WTC11 (cell line): ENCODE data around the gene CD276. TPM values are rescaled to one million over a fixed set of nuclear protein-coding genes. Genes with fewer than 3 reads are reported as not detected.

Experiments
- ATAC-seq: fragments of 200-7000 bp; cut with Tn5 transposase; 2 replicates; pipeline ENCODE4 v1.10.0; 2021; ENCODE audit warnings: mild to moderate bottlenecking, moderate library complexity
- CTCF ChIA-PET: fragments of 300-600 bp; sonication (Branson Sonifier 250); formaldehyde crosslinking; loops from one replicate; lab custom pipeline; 2021; ENCODE audit warnings: antibody characterized with exemption; lab: Charles Lee
- POLR2A ChIA-PET: fragments of 350-600 bp; sonication (Branson Sonifier 250); formaldehyde crosslinking; loops from one replicate; lab custom pipeline; 2021; ENCODE audit warnings: antibody characterized with exemption; lab: Charles Lee
- DNase-seq: peaks from one replicate; pipeline ENCODE4 v3.0.0; 2021; ENCODE audit warnings: low spot score
- H3K27ac Mint-ChIP-seq: 2 replicates; pipeline ENCODE4 v1.8.0; 2021; ENCODE audit warnings: mixed read lengths
- H3K27me3 Mint-ChIP-seq: 2 replicates; pipeline ENCODE4 v1.8.0; 2021; ENCODE audit warnings: low read depth, mild to moderate bottlenecking, moderate library complexity, mixed read lengths
- H3K36me3 Mint-ChIP-seq: 2 replicates; pipeline ENCODE4 v1.8.0; 2021; ENCODE audit warnings: mixed read lengths
- H3K4me1 Mint-ChIP-seq: 2 replicates; pipeline ENCODE4 v1.8.0; 2022; ENCODE audit warnings: mixed read lengths
- H3K4me3 Mint-ChIP-seq: 2 replicates; pipeline ENCODE4 v1.8.0; 2021; ENCODE audit warnings: mild to moderate bottlenecking, moderate library complexity, mixed read lengths
- H3K9me3 Mint-ChIP-seq: 2 replicates; pipeline ENCODE4 v1.8.0; 2021; ENCODE audit warnings: mixed read lengths
- CBFB ChIP-seq: sonication (generic); formaldehyde crosslinking; IDR thresholded peaks from 2 replicates; pipeline ENCODE4 v1.8.1; 2022; ENCODE audit warnings: mild to moderate bottlenecking, low read depth, missing genetic modification reagents
- ELF4 ChIP-seq: sonication (generic); formaldehyde crosslinking; IDR thresholded peaks from 2 replicates; pipeline ENCODE4 v1.8.1; 2022; ENCODE audit warnings: low read depth, mild to moderate bottlenecking, moderate library complexity, missing genetic modification reagents
- FOXJ3 ChIP-seq: sonication (generic); formaldehyde crosslinking; IDR thresholded peaks from 2 replicates; pipeline ENCODE4 v1.9.0; 2021; ENCODE audit warnings: missing genetic modification reagents, mild to moderate bottlenecking, borderline replicate concordance
- FOXK1 ChIP-seq: sonication (generic); formaldehyde crosslinking; IDR thresholded peaks from 2 replicates; pipeline ENCODE4 v1.8.0; 2022; ENCODE audit warnings: mild to moderate bottlenecking, moderate library complexity, missing genetic modification reagents
- GABPB1 ChIP-seq: sonication (generic); formaldehyde crosslinking; IDR thresholded peaks from 2 replicates; pipeline ENCODE4 v1.8.1; 2023; ENCODE audit warnings: mild to moderate bottlenecking, missing genetic modification reagents
- GTF2I ChIP-seq: fragments of 250-450 bp; sonication (Bioruptor Pico); conservative IDR thresholded peaks from 2 replicates; pipeline ENCODE4 v1.4.0; 2021; ENCODE audit warnings: mild to moderate bottlenecking
- KAT7 ChIP-seq: sonication (generic); formaldehyde crosslinking; IDR thresholded peaks from 2 replicates; pipeline ENCODE4 v1.8.1; 2023; ENCODE audit warnings: missing genetic modification reagents, mild to moderate bottlenecking, borderline replicate concordance
- NFATC4 ChIP-seq: fragments of 250-450 bp; sonication (Bioruptor Pico); IDR thresholded peaks from 2 replicates; pipeline ENCODE4 v1.9.0; 2021; ENCODE audit warnings: mild to moderate bottlenecking
- NR1H2 ChIP-seq: sonication (generic); formaldehyde crosslinking; IDR thresholded peaks from 2 replicates; pipeline ENCODE4 v1.9.0; 2021; ENCODE audit warnings: mild to moderate bottlenecking, moderate library complexity, missing genetic modification reagents
- RELA ChIP-seq: sonication (generic); formaldehyde crosslinking; IDR thresholded peaks from 2 replicates; pipeline ENCODE4 v1.8.1; 2022; ENCODE audit warnings: missing genetic modification reagents, mild to moderate bottlenecking, borderline replicate concordance
- SMAD3 ChIP-seq: sonication (generic); formaldehyde crosslinking; IDR thresholded peaks from 2 replicates; pipeline ENCODE4 v1.8.0; 2022; ENCODE audit warnings: missing genetic modification reagents, mild to moderate bottlenecking, borderline replicate concordance
- SMAD4 ChIP-seq: sonication (generic); formaldehyde crosslinking; IDR thresholded peaks from 2 replicates; pipeline ENCODE4 v1.8.0; 2022; ENCODE audit warnings: mild to moderate bottlenecking, missing genetic modification reagents
- ZNF232 ChIP-seq: sonication (generic); formaldehyde crosslinking; IDR thresholded peaks from 2 replicates; pipeline ENCODE4 v1.8.0; 2022; ENCODE audit warnings: mild to moderate bottlenecking, missing genetic modification reagents
- ZNF671 ChIP-seq: fragments of 250-450 bp; sonication (Bioruptor Pico); IDR thresholded peaks from 2 replicates; pipeline ENCODE4 v1.8.0; 2021; ENCODE audit warnings: mild to moderate bottlenecking
- total RNA-seq: library from RNA; stranded (reverse); gene quantifications from 3 replicates; pipeline ENCODE4 v1.2.3, GENCODE V29; 2021
- TF ChIP-seq, protein P1 (sequence below): sonication (generic); formaldehyde crosslinking; IDR thresholded peaks from 2 replicates; pipeline ENCODE4 v1.8.1; 2023; ENCODE audit warnings: mild to moderate bottlenecking, missing genetic modification reagents, moderate library complexity
- TF ChIP-seq, protein P2 (sequence below): sonication (generic); formaldehyde crosslinking; IDR thresholded peaks from 2 replicates; pipeline ENCODE4 v1.8.1; 2023; ENCODE audit warnings: mild to moderate bottlenecking, missing genetic modification reagents, moderate library complexity
- TF ChIP-seq, protein P3 (sequence below): sonication (generic); formaldehyde crosslinking; IDR thresholded peaks from 2 replicates; pipeline ENCODE4 v1.8.0; 2022; ENCODE audit warnings: mild to moderate bottlenecking, missing genetic modification reagents
- TF ChIP-seq, protein P4 (sequence below): sonication (generic); formaldehyde crosslinking; IDR thresholded peaks from 2 replicates; pipeline ENCODE4 v1.8.0; 2023; ENCODE audit warnings: mild to moderate bottlenecking, missing genetic modification reagents
- TF ChIP-seq, protein P5 (sequence below): sonication (generic); formaldehyde crosslinking; IDR thresholded peaks from 2 replicates; pipeline ENCODE4 v1.8.0; 2023; ENCODE audit warnings: missing genetic modification reagents, mild to moderate bottlenecking, borderline replicate concordance
- TF ChIP-seq, protein P6 (sequence below): sonication (generic); formaldehyde crosslinking; conservative IDR thresholded peaks from 2 replicates; pipeline ENCODE4 v1.8.1; 2023; ENCODE audit warnings: mild to moderate bottlenecking, low read depth, missing genetic modification reagents, moderate library complexity

The CD276 gene
- total RNA-seq, 1 experiment from 2014 or later, result 153 TPM

DNA sequence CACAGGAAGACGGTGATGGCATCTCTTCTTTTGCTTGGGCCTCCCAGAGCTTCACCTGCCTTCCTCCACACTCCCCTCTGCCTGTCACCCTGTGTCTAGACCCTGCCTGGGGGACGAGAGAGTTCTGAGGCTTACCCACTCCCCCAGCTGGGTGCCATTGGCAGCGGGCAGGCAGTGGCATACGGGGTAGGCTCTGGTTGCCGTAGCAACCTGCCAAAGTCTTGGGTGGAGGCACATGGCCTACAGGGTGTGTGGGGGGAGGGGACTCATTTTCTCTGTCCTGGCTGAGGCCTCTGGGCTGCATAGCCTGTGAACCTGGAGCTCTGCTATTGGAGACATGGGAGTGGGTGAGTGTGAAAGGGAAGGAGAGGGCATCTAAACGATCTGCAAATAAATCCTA, 64.5 kb downstream of the CD276 start (continued):
- TF ChIP-seq, protein P1, sequence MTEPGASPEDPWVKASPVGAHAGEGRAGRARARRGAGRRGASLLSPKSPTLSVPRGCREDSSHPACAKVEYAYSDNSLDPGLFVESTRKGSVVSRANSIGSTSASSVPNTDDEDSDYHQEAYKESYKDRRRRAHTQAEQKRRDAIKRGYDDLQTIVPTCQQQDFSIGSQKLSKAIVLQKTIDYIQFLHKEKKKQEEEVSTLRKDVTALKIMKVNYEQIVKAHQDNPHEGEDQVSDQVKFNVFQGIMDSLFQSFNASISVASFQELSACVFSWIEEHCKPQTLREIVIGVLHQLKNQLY (CRISPR knock-in tag), result no peak

DNA sequence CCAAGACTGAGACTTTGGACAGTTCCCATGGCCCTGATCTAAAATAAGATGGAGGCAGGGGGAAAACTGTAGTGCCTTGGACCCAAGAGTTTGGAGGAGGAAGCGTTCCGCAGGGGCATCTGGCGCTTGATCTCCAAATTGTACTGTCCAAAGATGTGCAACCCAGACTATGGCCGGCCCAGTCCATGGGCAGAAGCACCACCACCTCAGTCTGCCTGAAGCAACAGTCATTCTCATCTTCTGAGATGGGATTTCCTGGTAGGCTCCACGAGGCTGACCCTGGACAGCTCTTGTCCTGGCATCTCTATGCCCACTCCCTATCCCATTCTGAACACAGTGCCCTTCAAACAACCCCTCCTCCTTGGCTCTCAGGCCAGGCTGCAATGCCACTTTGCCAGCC, 65.3 kb downstream of the CD276 start:
- TF ChIP-seq, protein P2, sequence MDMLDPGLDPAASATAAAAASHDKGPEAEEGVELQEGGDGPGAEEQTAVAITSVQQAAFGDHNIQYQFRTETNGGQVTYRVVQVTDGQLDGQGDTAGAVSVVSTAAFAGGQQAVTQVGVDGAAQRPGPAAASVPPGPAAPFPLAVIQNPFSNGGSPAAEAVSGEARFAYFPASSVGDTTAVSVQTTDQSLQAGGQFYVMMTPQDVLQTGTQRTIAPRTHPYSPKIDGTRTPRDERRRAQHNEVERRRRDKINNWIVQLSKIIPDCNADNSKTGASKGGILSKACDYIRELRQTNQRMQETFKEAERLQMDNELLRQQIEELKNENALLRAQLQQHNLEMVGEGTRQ (CRISPR knock-in tag), result no peak
- TF ChIP-seq, protein P3, sequence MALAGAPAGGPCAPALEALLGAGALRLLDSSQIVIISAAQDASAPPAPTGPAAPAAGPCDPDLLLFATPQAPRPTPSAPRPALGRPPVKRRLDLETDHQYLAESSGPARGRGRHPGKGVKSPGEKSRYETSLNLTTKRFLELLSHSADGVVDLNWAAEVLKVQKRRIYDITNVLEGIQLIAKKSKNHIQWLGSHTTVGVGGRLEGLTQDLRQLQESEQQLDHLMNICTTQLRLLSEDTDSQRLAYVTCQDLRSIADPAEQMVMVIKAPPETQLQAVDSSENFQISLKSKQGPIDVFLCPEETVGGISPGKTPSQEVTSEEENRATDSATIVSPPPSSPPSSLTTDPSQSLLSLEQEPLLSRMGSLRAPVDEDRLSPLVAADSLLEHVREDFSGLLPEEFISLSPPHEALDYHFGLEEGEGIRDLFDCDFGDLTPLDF (CRISPR knock-in tag), result no peak
- TF ChIP-seq FOXK1 (no peak), RELA (CRISPR knock-in tag) (no peak), NR1H2 (CRISPR knock-in tag) (no peak), NFATC4 (CRISPR knock-in tag) (no peak), SMAD3 (CRISPR knock-in tag) (no peak), ELF4 (CRISPR knock-in tag) (no peak), GABPB1 (CRISPR knock-in tag) (no peak), ZNF232 (no peak), FOXJ3 (CRISPR knock-in tag) (no peak), ZNF671 (CRISPR knock-in tag) (no peak), KAT7 (CRISPR knock-in tag) (no peak), GTF2I (CRISPR knock-in tag) (no peak), CBFB (CRISPR knock-in tag) (no peak), SMAD4 (CRISPR knock-in tag) (no peak)
- TF ChIP-seq, protein P4, sequence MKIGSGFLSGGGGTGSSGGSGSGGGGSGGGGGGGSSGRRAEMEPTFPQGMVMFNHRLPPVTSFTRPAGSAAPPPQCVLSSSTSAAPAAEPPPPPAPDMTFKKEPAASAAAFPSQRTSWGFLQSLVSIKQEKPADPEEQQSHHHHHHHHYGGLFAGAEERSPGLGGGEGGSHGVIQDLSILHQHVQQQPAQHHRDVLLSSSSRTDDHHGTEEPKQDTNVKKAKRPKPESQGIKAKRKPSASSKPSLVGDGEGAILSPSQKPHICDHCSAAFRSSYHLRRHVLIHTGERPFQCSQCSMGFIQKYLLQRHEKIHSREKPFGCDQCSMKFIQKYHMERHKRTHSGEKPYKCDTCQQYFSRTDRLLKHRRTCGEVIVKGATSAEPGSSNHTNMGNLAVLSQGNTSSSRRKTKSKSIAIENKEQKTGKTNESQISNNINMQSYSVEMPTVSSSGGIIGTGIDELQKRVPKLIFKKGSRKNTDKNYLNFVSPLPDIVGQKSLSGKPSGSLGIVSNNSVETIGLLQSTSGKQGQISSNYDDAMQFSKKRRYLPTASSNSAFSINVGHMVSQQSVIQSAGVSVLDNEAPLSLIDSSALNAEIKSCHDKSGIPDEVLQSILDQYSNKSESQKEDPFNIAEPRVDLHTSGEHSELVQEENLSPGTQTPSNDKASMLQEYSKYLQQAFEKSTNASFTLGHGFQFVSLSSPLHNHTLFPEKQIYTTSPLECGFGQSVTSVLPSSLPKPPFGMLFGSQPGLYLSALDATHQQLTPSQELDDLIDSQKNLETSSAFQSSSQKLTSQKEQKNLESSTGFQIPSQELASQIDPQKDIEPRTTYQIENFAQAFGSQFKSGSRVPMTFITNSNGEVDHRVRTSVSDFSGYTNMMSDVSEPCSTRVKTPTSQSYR (CRISPR knock-in tag), result no peak
- TF ChIP-seq, protein P5, sequence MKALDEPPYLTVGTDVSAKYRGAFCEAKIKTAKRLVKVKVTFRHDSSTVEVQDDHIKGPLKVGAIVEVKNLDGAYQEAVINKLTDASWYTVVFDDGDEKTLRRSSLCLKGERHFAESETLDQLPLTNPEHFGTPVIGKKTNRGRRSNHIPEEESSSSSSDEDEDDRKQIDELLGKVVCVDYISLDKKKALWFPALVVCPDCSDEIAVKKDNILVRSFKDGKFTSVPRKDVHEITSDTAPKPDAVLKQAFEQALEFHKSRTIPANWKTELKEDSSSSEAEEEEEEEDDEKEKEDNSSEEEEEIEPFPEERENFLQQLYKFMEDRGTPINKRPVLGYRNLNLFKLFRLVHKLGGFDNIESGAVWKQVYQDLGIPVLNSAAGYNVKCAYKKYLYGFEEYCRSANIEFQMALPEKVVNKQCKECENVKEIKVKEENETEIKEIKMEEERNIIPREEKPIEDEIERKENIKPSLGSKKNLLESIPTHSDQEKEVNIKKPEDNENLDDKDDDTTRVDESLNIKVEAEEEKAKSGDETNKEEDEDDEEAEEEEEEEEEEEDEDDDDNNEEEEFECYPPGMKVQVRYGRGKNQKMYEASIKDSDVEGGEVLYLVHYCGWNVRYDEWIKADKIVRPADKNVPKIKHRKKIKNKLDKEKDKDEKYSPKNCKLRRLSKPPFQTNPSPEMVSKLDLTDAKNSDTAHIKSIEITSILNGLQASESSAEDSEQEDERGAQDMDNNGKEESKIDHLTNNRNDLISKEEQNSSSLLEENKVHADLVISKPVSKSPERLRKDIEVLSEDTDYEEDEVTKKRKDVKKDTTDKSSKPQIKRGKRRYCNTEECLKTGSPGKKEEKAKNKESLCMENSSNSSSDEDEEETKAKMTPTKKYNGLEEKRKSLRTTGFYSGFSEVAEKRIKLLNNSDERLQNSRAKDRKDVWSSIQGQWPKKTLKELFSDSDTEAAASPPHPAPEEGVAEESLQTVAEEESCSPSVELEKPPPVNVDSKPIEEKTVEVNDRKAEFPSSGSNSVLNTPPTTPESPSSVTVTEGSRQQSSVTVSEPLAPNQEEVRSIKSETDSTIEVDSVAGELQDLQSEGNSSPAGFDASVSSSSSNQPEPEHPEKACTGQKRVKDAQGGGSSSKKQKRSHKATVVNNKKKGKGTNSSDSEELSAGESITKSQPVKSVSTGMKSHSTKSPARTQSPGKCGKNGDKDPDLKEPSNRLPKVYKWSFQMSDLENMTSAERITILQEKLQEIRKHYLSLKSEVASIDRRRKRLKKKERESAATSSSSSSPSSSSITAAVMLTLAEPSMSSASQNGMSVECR, result no peak
- TF ChIP-seq, protein P6, sequence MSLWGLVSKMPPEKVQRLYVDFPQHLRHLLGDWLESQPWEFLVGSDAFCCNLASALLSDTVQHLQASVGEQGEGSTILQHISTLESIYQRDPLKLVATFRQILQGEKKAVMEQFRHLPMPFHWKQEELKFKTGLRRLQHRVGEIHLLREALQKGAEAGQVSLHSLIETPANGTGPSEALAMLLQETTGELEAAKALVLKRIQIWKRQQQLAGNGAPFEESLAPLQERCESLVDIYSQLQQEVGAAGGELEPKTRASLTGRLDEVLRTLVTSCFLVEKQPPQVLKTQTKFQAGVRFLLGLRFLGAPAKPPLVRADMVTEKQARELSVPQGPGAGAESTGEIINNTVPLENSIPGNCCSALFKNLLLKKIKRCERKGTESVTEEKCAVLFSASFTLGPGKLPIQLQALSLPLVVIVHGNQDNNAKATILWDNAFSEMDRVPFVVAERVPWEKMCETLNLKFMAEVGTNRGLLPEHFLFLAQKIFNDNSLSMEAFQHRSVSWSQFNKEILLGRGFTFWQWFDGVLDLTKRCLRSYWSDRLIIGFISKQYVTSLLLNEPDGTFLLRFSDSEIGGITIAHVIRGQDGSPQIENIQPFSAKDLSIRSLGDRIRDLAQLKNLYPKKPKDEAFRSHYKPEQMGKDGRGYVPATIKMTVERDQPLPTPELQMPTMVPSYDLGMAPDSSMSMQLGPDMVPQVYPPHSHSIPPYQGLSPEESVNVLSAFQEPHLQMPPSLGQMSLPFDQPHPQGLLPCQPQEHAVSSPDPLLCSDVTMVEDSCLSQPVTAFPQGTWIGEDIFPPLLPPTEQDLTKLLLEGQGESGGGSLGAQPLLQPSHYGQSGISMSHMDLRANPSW, result no peak
- Mint-ChIP-seq H3K27ac (no peak overlapping the region), H3K27me3 (peaks cover 24% of the 10 kb centered on the region), H3K36me3 (no peaks in the 10 kb centered on the region), H3K9me3 (no peaks in the 10 kb centered on the region), H3K4me3 (no peak overlapping the region), H3K4me1 (peaks cover 53% of the 10 kb centered on the region)
- ChIA-PET CTCF (interaction anchor here (0.9 to 6.7 kb wide), 4 partner anchors 13 to 118 kb away, joined by 4 to 32 read pairs (median 6); no protein-coding TSS in a partner anchor), POLR2A (no interaction called here)
- no peak for ATAC-seq
- no peak for DNase-seq
